Measurements from ENCODE around the gene HIRA. TPM values are rescaled to one million over a fixed set of nuclear protein-coding genes. Genes with fewer than 3 reads are reported as not detected.

The HIRA gene
- total RNA-seq, 4 donors from 2014 or later: 24.9 to 104 (median 31.8) TPM

GRCh38 chr22:19398652-19399051 is 32.9 kb downstream of the HIRA start:
- DNase-seq: no peak
- H3K36me3 ChIP-seq: peaks cover 0 to 78% (median 0%) of the 10 kb centered on the region in 3 donors
- no peak overlapping the region for H3K4me3 ChIP-seq
- no peaks in the 10 kb centered on the region for H3K27me3 ChIP-seq
- no peaks in the 10 kb centered on the region for H3K4me1 ChIP-seq
- TF ChIP-seq CTCF (IDR thresholded peaks at IDR 0.05): no peak
- TF ChIP-seq POLR2A (IDR thresholded peaks at IDR 0.05): no peak
- H3K27ac ChIP-seq: no peak overlapping the region
- no peaks in the 10 kb centered on the region for H3K9me3 ChIP-seq

GRCh38 chr22:19398206-19398605 is 33.3 kb downstream of the HIRA start:
- Histone ChIP-seq H3K4me1 (no peaks in the 10 kb centered on the region), H3K27me3 (no peaks in the 10 kb centered on the region), H3K4me3 (no peak overlapping the region), H3K36me3 (peaks cover 0 to 83% (median 0%) of the 10 kb centered on the region in 3 donors), H3K27ac (no peak overlapping the region), H3K9me3 (no peaks in the 10 kb centered on the region)
- DNase-seq: no peak
- TF ChIP-seq CTCF (IDR thresholded peaks at IDR 0.05): no peak
- no peak for TF ChIP-seq POLR2A (IDR thresholded peaks at IDR 0.05)

- DNase-seq: no peak
- no peak for TF ChIP-seq POLR2A (IDR thresholded peaks at IDR 0.05)
- TF ChIP-seq CTCF (IDR thresholded peaks at IDR 0.05): no peak
- H3K9me3 ChIP-seq: no peaks in the 10 kb centered on the region
- H3K27me3 ChIP-seq: no peaks in the 10 kb centered on the region
- no peak overlapping the region for H3K27ac ChIP-seq
- H3K36me3 ChIP-seq: peaks cover 0 to 86% (median 0%) of the 10 kb centered on the region in 3 donors
- H3K4me3 ChIP-seq: no peak overlapping the region
- H3K4me1 ChIP-seq: no peaks in the 10 kb centered on the region
Observed at GRCh38 chr22:19397734-19398104, 33.8 kb downstream of the HIRA start.

DNA sequence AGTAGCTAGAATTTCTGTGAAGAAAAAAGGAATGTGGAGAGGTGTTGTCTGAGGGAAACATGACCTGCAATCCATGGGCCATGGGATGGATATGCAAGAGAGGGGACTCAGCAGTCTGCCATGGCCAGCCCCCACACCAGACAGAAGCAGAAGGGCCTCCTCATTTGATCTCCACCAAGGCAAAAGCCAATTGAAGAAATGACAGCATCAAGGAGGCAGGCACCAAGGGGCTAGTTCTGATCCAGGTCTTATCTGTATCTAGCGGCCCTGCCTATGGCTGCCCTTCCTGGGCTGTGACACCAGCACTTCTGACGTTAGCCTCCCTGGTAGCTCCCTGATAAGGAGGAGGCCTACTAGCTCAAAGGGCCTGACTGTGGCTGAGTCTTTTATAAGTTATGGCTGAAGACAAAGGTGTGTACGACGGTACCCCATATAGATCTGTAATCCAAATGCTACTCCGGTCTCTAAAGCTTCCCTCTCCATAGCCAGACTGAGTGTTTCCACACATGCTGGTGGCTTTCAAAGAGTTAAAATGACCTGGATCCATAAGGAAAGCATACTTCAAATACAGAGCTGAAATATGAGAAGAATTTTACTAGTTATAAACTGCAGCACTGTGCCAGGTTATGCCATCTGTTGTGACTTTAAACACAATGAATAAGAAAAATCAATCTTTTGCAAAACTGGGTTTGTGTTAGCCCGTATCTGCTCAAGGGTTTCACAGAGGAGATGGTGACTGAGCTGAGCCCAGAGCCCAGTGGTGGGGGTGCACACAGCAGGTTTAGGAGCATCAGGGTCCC is 34.4 kb downstream of the HIRA start:
- Histone ChIP-seq H3K9me3 (no peaks in the 10 kb centered on the region), H3K36me3 (peaks cover 0 to 92% (median 0%) of the 10 kb centered on the region in 3 donors), H3K27me3 (no peaks in the 10 kb centered on the region), H3K4me1 (no peaks in the 10 kb centered on the region), H3K27ac (no peak overlapping the region), H3K4me3 (no peak overlapping the region)
- DNase-seq: no peak
- TF ChIP-seq CTCF (IDR thresholded peaks at IDR 0.05): no peak
- TF ChIP-seq POLR2A (IDR thresholded peaks at IDR 0.05): no peak

GRCh38 chr22:19396561-19396933 is 35.0 kb downstream of the HIRA start:
- Histone ChIP-seq H3K9me3 (no peaks in the 10 kb centered on the region), H3K27me3 (no peaks in the 10 kb centered on the region), H3K4me3 (no peak overlapping the region), H3K4me1 (no peaks in the 10 kb centered on the region), H3K36me3 (peaks cover 0 to 93% (median 0%) of the 10 kb centered on the region in 3 donors), H3K27ac (no peak overlapping the region)
- DNase-seq: no peak
- TF ChIP-seq CTCF (IDR thresholded peaks at IDR 0.05): no peak
- no peak for TF ChIP-seq POLR2A (IDR thresholded peaks at IDR 0.05)
